Measurements from ENCODE around the gene KRTAP10-12.

KRTAP10-12 gene

DNA sequence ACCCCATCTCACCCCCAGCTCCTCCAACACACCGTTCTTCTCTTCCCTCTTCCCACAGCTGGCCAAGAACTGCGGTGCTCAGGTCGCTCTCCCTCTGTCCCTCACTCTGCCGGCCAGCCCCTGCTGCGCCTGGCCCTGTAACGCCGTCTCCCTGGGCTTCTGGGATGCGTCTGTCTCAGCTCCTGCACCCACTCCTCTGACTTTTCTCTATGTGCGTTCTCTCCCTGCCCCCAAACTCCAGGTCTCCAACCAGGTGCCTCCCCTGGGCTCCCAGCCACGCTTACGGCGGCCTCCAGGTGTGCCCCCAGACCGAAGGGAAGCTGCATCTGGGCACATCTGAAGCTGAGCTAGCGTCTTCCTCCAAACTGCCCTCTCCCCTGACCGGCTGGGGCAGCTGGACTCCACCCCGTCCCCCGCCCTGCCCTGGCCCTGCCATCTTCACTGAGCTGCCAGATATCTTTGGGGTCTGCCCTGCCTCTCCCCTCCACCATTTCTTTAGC lies 2.6 kb downstream of the KRTAP10-12 start:
- DNase-seq (ENCODE audit: low read depth in 2 of 2), result no peak

DNA sequence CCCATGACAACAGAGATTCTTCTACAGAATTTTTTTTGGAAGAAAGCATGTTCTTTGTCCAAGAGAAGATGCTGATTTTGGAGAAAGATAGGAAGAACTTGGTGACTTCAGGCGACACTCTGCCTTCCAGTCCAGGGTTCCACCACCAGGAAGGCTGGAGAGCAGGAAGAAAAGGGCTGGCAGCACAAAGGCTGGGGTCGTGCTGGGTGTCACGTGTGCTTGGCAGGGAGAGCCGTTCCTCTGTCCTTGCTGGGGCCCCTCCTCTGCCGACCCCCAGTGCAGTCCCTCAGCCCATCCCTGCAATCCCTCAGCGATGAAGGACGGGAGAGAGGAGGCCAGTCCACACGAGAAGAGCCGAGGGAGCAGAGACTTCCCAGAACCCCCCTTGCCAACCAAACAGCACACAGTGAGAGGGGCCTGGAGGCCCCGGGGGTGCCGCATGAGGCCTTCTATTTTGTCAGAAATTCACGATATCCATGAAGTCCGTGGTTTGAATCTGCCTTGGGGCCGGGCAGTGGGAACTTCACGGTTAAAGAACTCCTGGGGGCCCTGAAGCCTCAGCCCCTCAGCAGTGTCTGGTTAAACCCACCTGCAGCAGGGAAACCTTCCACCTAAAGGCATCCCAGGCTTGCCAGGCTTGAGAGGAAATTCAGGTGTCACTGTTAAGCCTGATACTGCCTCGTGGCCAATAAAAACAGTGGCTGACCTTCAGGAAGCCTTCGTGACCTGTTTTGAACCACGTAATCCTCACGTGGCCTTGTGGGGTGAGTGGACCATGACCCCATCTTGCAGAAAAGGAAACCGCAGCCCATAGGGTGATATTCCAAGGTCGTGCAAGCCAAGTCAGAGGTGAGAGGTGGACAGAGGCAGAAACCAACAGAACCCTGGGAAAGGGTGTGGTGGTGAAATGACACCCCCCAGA lies 3.4 kb downstream of the KRTAP10-12 start:
- no peak for DNase-seq (ENCODE audit: low read depth in 2 of 2)

DNA sequence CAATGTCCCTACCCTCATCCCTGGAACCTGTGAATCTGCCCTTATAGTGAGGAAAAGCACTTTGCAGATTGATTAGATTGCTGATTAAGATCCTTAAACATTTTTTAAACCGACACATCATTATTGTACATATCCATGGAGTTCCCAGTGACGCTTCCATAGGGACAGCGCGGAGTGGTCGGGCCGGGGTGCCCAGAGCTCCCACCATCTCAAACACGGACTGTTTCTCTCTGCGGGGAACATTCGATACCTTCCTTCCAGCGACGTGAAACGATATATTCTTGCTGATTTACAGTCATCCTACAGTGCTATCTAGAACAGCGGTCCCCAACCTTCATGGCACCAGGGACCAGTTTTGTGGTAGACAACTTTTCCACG lies 4.0 kb downstream of the KRTAP10-12 start:
- no peak for DNase-seq (ENCODE audit: low read depth in 2 of 2)

DNA sequence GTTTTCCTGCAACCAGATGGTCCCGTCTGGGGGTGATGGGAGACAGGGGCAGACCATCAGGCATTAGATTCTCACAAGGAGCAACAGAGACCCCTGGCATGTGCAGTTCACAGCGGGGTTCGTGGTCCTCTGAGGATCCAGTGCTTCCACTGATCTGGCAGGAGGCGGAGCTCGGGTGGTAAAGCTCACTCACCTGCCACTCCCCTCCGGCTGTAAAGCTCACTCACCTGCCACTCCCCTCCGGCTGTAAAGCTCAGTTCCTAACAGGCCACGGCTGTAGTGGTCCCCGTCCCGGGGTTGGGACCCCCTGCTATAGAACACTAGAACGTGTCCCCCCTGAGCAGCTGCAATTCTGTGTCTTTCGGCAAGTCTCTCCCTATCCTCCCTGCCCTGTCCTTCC lies 4.6 kb downstream of the KRTAP10-12 start:
- no peak for DNase-seq (ENCODE audit: low read depth in 2 of 2)

DNA sequence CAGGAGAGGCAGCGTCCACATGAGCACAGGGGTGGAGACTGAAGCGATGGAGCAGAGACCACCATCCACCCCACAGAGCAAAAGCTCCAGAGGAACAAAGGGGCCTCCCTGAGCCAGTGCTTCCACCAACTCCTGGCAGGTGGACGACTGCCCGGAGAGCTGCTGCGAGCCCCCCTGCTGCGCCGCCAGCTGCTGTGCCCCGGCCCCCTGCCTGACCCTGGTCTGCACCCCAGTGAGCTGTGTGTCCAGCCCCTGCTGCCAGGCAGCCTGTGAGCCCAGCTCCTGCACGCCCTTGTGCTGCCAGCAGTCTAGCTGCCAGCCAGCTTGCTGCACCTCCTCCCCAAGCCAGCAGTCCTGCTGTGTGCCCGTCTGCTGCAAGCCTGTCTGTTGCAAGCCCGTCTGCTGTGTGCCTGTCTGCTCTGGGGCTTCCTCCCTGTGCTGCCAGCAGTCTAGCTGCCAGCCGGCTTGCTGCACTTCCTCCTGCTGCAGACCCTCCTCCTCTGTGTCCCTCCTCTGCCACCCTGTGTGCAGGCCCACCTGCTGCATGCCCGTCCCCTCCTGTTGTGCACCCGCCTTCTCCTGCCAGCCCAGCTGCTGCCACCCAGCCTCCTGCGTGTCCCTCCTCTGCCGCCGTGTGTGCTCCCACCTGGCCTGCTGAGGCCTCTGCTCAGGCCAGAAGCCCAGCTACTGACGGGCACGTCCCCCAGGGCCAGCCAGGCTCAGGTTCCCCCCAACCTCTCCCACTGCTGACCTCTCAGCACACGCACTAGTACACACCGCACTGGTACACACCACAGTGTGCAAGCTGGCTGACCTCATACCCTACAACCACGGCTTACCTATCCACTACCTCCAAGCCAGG lies 5.4 kb downstream of the KRTAP10-12 start:
- DNase-seq (ENCODE audit: low read depth in 2 of 2), result no peak

DNA sequence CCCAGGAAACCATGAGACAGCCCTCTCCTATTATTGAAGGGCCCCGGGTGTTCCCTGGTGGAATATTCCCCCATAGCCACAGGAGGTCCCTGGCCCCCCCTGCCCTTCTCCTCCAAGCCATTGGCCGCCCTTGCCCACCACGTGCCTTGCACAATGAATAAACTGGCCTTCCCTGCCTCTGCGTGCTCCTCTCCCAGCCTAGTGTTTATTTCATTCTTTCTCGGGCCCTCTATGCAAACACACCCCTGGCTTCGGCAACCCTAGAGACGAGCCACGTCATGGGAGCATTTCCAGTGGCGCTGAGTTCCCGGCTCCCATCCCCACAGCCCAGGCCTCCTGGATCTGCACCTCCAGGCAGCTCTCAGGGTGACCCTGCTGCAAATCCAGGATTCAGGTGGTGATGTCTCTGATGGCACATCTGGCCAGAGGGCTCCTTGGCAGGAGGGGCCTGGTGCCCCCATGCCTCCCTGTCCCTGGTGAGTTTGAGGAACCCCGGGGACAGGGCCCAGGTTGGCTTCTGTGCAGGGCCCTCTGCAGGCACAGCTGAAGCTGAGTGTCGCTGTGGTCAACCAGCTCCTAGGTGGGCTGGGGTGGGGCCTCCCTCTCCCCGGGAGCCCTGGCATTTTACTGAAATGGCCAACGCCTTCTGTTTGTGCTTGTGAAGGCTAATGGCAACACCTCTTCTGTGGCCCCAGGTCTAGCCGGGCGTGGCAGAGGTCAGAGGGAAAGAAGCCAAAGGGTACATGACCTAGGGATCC lies 6.2 kb downstream of the KRTAP10-12 start:
- no peak for DNase-seq (ENCODE audit: low read depth in 2 of 2)

DNA sequence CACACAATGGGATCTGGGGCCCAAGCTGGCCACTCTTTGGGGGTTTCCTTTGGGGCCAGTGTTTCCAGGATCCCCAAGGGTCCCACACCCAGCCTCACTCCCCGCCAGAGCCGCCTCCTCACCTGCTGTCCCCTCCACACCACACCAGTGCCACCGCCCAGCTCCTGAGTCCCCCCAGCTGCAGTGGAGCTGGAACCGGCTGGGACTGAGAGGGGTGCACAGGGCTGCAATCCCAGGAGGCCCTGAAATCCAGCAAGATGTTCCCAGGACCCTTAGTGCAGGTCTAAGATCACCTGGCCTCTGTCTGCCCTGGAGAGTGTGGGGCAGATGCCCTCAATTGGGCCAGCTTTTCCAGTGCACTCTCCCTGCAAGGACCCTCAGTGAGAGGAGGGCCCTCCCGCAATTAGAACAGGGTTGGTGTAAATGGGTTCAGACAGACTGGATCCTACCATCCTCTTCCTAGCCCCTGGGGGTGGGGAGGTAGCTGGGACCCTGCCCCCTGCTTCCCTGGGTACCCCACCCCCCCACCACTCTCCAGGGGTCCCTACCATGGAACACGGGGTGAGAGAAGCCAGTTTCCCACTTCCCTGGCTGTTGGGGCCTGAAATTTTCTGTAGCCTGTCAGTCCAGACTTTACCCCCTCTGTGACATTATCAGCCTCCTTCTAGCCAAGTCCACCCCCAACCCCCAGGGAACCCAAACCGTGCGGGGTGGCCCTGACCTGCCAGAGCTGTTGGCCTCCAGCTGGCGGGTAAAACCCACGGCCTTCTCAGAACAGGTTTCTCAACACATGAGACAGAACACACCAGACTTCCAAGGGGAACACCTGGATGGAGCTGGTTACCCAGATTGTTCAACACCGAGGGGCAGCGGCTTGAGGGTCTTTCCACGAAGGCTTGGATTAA lies 7.0 kb downstream of the KRTAP10-12 start:
- DNase-seq (ENCODE audit: low read depth in 2 of 2), result no peak

DNA sequence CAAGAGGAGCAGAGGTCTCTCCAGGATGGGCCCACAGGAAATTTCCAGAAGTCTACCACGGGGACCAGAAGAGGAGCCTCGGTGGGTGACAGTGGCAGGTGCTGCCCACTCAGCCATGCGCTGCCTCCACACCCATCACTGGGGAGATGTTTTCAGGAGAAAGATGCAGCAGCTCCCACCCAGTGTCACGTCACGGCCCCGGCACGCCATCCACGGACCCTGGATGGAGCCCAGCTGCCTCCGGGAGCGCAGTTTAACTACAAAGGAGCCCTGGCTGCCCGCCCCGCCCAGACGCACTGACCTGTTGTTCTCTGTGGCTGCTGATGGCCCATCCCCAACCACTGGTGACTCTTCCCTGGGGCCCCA lies 7.6 kb downstream of the KRTAP10-12 start:
- no peak for DNase-seq (ENCODE audit: low read depth in 2 of 2)

DNA sequence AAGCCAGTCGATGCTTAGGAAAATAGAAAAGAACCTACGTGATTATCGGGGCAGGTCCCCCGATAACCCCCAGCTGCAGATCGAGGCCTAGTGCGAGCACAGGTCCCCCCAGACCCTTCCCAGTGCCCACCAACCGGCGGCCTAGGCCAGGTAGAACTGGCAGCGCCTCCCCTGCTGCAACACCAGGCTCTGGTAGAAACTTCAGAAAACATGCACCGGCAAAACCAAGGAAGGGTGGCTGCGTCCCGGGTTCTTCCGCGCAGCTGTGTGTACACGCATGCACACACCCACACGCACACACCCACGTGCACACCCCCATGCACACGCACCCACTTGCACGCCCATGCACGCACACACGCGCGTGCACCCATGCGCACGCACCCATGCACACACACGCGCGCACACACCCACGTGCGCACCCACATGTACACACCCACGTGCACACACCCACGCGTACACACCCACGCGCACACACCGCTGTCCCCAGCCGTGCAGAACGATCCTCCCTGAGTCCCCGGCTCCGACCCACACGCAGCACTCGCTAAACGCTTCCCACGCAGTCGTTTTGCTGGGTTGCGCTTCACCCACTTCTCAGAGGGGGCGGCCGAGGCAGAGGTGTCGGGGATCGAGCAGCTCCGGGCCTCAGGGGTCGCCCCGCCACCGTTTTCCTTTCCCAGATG lies 9.2 kb downstream of the KRTAP10-12 start:
- no peak for DNase-seq (ENCODE audit: low read depth in 2 of 2)

DNA sequence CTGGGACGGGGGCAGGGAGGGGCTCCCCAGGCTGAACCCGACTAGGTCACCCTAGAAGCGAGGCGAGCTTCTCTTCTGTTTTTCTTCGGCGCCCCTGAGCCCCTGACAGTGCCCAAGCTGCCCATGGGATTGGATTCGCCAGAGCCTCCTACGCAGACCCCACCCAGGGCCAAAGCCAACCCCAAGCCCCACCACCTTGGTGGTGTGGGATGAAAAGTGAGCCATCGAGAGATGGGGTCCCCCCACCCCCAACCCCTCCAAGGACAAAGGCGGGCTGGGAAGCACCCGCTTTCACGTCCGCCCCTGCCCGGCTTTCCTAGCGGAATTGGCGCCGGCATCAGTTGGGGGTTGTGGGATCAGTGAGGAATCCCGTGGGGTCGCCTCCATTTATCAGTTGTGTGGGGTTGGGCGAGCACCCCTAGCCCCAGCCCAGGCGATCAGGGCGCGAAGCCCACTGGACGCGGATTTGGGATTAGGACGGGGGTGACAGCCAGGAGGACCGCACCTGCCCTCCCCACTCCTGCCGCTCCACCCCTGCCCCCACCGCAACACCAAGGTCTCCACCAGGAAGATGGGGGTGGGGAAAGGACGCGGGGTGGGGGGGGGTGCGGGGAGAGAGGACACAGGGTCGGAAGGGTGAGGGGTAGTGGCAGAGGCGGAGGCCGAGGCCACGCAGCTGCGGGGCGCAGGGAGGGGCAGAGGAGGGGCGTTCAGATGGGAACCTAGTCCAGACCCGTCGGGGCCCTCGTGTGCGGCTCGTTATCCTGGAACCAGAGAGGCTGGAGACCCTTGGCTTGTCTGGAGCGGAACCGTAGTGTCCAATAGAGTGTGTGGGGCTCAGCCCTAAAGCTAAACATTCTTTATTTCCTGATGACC lies 10.0 kb downstream of the KRTAP10-12 start:
- no peak for DNase-seq (ENCODE audit: low read depth in 2 of 2)

DNA sequence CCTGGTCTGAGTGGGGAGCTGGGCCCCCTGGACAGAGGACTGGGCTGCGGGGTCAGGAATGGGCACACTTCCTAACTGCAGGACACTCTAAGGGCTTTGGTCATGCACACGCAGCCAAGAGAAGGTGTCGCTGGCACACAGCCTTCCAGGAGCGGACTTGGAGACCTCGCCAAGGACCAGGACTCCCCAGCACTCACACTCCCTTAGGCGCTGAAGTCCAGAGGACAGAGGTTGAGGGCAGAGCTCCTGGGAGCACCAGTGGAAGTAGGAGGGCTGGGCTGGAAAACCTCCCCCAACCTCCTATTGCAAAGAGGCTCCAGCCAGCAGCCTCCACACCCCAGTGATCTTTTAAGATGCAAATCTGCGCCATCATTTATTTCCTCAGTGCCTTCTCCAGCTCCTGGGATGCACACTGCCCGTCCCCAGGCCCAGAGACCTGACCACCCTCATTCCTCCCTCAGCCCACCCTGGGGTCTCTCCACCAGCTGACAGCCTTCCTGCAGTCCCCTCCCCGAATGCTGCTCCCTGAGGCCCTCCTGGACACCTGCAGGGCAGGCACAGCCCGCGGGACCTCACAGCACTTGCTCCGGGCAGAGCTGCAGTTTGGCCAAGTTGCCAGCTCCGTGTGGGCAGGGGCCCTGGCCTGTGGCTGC lies 11.4 kb downstream of the KRTAP10-12 start:
- no peak for DNase-seq (ENCODE audit: low read depth in 2 of 2)

DNA sequence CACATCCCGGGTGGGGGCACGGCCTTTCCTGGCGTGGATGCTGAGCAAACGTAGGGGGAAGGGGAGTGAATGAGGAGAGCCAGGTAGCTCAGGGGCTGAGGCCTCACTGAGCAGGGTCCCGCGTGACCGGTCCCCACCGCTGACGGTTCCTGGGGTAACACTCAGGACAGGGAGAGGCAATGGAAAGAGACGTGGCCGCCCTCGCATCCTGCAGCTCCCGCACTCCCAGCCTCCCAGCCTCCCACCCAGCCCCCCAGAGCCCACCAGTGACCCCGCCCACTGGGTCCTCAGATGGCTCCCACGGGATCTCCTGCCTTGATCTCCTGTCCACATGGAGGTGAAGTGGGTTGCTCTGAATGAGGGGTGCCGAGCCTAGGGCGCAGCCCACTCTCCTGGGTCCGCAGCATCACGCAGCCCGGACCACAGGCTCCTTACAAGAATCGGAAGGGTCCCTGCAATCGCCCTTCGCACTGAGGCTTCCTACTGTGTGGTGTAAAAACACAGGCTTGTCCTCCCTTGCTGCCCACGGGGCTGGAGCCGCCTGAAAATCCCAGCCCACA lies 12.0 kb downstream of the KRTAP10-12 start:
- no peak for DNase-seq (ENCODE audit: low read depth in 2 of 2)

DNA sequence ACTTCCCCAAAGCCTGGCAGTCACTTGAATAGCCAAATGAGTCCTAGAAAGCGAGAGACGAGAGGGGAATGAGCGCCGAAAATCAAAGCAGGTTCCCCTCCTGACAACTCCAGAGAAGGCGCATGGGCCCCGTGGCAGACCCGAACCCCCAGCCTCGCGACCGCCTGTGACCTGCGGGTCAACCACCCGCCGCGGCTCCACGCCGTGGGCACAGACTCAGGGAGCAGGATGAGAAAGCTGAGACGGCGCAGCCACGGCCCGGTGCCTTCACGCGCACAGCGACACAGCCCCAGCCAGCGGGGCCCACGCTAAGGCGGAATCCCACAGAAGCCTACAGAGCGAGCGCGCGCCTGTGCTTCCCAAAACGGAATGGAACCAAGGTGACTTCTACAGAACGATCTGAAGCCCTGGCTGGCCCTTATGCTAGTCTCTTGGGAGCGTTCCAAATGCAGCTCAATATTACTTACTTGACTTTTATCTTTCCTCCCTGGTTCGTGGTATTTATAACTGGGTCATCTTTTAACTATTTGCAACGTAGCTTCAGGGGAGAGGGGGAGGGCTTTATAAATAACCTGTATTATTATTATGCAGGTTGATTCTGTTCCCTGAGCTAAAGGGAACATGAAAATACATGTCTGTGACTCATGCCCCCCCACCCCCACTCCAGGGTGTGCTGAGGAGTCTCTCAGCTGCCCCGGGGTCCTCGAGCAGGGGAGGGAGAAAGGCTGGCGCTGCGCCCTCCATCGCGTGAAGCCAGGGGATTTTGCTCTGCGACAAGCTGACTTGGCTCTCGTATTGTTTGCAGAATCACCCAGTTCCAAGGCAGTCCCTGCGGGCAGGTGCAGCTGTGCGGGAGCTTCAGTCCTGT lies 12.7 kb downstream of the KRTAP10-12 start:
- DNase-seq (ENCODE audit: low read depth in 2 of 2), result no peak

DNA sequence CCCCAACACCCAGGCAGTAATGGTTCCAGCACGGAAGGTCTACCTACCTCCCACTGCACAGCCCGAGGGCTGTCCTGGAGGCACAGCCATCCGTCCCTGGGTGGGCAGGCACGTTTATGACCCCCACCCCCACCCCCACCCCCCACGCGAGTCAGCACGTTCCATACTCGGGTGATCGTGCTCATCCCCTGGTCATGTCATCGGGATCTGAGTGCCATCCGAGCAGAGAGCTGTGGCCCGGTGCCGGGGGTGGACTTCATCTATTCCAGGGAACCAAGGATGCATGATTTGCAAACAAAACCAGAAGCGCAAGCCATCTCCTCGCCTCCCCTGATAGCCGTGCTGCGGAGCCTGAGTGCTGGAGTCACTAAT lies 13.3 kb downstream of the KRTAP10-12 start:
- no peak for DNase-seq (ENCODE audit: low read depth in 2 of 2)

DNA sequence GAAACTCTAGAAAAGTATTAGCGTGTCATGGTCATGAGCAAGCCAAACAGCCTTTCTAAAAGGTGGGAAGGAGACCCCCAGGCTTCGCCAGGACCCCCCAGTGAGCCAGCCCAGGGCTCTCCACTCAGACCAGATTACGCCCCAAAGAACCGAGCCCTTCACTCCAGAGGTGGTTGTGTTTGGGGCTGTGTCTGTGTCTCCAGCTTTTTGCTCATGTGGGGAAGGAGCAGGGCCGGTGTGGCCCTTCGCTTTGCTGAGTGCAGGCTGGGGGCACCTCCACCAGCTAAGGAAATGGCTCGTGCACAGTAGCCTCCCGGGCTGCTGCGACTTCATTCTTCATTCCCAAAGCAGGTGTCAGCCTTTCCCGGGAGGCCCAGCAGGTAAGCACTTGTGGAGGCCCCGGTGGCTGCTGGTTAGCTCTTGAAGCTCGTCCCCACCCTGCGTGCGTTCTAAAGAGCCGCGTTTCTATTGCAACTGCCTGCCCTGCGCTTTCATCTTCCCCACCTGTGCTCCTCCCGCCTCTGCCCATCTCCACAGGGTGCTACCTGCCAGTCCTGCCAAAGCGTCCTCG lies 13.9 kb downstream of the KRTAP10-12 start:
- DNase-seq (ENCODE audit: low read depth in 2 of 2), result no peak

DNA sequence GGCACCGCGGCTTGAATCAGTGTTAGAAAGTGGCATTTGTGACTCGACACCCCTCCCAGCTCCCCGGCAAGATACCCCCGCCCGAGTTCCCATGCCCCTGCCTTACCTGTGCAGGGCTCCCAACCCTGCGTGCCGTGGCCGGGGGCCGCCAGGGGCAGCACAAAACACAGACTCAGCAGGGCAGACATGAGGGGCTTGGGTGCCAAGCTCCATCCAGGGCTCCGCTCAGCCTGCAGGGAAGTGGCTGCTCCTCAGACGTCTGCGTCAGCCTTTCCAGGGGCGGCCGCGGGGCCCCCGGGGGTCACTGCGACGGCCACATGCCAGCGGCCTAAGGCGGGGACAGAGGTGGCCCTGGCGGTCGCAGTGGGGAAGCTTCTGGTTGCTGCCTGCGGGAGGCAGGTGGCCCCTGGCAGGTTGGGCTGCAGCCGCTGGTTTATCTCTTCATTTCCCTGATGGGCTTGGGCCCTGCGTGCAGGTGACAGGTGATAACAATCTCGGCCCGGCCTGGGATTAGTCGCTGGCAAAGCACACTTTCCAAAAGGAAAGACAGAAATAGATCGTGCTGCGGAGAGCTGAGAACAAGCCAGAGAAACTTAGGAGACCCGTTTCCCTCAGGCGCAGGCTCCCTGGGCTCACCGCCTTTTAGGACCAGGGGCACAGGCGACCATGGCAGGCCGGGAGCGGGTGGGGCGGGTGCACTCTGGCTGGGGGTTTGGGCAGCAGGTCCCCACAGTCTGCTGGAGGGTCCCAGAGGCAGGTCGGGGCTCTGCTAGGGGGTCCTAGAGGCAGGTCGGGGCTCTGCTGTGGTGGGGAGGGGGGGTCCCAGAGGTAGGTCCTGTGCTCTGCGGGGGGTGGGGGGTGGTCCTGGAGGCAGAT lies 14.6 kb downstream of the KRTAP10-12 start, which contains the start of gene TSPEAR:
TSPEAR (minus strand) TSS at position 246 of the 876 bp plus-strand sequence; CDS start at position 188, 58 bp downstream.
- no peak for DNase-seq (ENCODE audit: low read depth in 2 of 2)
